Measurements from ENCODE around the gene PARD3B. TPM values are rescaled to one million over a fixed set of nuclear protein-coding genes. Genes with fewer than 3 reads are reported as not detected.

PARD3B gene
- total and polyA plus RNA-seq, 2 donors from 2014 or later: 5.3 to 29.6 TPM

DNA sequence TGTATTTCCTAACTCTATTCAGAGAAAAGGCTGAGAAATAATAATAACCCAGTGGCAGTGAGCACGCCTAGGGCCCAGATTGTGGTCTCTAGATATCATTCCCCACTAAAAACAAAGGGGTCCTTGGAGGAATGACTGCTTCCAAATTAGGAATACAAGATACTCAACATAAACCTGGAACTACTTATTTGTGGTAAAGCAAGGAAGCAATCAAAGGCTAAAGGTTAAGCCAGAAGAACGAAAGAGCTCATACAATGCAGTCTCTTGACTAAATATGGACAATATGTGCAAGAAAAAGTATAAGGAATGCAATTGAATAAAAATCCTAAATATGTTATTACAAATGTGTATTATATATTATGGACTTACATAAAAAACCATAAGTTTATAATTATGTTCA is 883.5 kb downstream of the PARD3B start:
- H3K27ac ChIP-seq (ENCODE audit: low read depth in 2 of 2, low read length in 2 of 2): no peak overlapping the region
- no peak overlapping the region for H3K9ac ChIP-seq (ENCODE audit: low read length in 3 of 3)
- no peak overlapping the region for H3K4me3 ChIP-seq (ENCODE audit: low read length in 3 of 3)
- H3K27me3 ChIP-seq (ENCODE audit: control insufficient read depth, insufficient read depth, low read length): no peaks in the 10 kb centered on the region
- TF ChIP-seq, protein P1, sequence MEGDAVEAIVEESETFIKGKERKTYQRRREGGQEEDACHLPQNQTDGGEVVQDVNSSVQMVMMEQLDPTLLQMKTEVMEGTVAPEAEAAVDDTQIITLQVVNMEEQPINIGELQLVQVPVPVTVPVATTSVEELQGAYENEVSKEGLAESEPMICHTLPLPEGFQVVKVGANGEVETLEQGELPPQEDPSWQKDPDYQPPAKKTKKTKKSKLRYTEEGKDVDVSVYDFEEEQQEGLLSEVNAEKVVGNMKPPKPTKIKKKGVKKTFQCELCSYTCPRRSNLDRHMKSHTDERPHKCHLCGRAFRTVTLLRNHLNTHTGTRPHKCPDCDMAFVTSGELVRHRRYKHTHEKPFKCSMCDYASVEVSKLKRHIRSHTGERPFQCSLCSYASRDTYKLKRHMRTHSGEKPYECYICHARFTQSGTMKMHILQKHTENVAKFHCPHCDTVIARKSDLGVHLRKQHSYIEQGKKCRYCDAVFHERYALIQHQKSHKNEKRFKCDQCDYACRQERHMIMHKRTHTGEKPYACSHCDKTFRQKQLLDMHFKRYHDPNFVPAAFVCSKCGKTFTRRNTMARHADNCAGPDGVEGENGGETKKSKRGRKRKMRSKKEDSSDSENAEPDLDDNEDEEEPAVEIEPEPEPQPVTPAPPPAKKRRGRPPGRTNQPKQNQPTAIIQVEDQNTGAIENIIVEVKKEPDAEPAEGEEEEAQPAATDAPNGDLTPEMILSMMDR (IDR thresholded peaks at IDR 0.05; ENCODE audit: borderline replicate concordance, extremely low read depth, insufficient read depth): no peak
- intact Hi-C loops (cut with DNase I): no loop called here
- no peaks in the 10 kb centered on the region for H3K4me1 ChIP-seq (ENCODE audit: control insufficient read depth in 2 of 3, insufficient read depth in 2 of 3, low read depth in 1 of 3, low read length in 3 of 3)
- no peak for FAIRE-seq
- no peaks in the 10 kb centered on the region for H3K9me3 ChIP-seq (ENCODE audit: control insufficient read depth in 2 of 3, insufficient read depth in 1 of 3, low read length in 3 of 3)
- no peak for DNase-seq
- no peaks in the 10 kb centered on the region for H3K36me3 ChIP-seq (ENCODE audit: control insufficient read depth in 2 of 3, insufficient read depth in 3 of 3, low read length in 3 of 3)

DNA sequence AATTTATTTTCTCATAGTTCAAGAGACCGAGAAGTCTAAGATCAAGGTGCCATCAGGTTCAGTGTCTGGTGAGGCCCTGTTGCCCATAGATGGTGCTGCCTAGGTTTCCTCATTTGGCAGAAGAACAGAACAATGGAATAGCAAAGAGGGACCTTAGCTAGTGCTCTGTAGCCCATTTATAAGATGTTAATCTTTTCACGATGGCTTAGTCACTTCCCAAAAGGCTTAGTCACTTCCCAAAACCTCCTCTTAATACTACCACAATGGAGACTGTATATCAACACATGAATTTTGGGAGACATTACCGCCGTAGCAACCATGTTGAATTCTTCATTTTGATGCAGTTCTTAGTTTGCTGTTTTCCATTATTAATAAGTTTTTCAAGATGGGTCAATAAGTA is 890.7 kb downstream of the PARD3B start:
- Histone ChIP-seq H3K4me3 (ENCODE audit: low read length in 3 of 3) (no peak overlapping the region), H3K9ac (ENCODE audit: low read length in 3 of 3) (no peak overlapping the region), H3K9me3 (ENCODE audit: control insufficient read depth in 2 of 3, insufficient read depth in 1 of 3, low read length in 3 of 3) (no peaks in the 10 kb centered on the region), H3K27ac (ENCODE audit: low read depth in 2 of 2, low read length in 2 of 2) (no peak overlapping the region), H3K4me1 (ENCODE audit: control insufficient read depth in 2 of 3, insufficient read depth in 2 of 3, low read depth in 1 of 3, low read length in 3 of 3) (no peaks in the 10 kb centered on the region), H3K36me3 (ENCODE audit: control insufficient read depth in 2 of 3, insufficient read depth in 3 of 3, low read length in 3 of 3) (no peaks in the 10 kb centered on the region), H3K27me3 (ENCODE audit: control insufficient read depth, insufficient read depth, low read length) (no peaks in the 10 kb centered on the region)
- DNase-seq (no peak), FAIRE-seq (no peak)
- TF ChIP-seq, protein P1 (IDR thresholded peaks at IDR 0.05; ENCODE audit: borderline replicate concordance, extremely low read depth, insufficient read depth): no peak
- intact Hi-C loops (cut with DNase I): no loop called here

DNA sequence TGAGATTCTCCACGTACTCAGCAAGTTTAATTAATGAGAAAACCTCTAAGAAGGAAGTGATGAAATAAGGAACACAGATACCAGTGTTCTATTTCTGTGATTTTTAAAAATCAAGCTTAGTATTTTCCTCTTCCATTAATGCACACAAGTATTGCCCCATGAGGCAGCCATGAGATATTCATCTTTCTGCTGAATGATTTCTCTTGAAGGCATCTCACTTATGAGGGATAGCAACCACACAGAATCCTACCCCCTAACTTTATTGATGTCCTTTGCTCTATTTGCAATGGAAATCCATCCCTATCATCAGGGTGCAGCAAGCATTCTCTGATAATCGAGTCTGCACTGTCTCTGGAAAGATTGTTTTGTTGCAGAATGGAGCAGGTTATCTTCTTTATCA is 893.0 kb downstream of the PARD3B start:
- Histone ChIP-seq H3K9me3 (ENCODE audit: control insufficient read depth in 2 of 3, insufficient read depth in 1 of 3, low read length in 3 of 3) (no peaks in the 10 kb centered on the region), H3K4me1 (ENCODE audit: control insufficient read depth in 2 of 3, insufficient read depth in 2 of 3, low read depth in 1 of 3, low read length in 3 of 3) (no peaks in the 10 kb centered on the region), H3K4me3 (ENCODE audit: low read length in 3 of 3) (no peak overlapping the region), H3K36me3 (ENCODE audit: control insufficient read depth in 2 of 3, insufficient read depth in 3 of 3, low read length in 3 of 3) (no peaks in the 10 kb centered on the region), H3K27ac (ENCODE audit: low read depth in 2 of 2, low read length in 2 of 2) (no peak overlapping the region), H3K9ac (ENCODE audit: low read length in 3 of 3) (no peak overlapping the region), H3K27me3 (ENCODE audit: control insufficient read depth, insufficient read depth, low read length) (no peaks in the 10 kb centered on the region)
- intact Hi-C loops (cut with DNase I): no loop called here
- FAIRE-seq: no peak
- no peak for DNase-seq
- TF ChIP-seq, protein P1 (IDR thresholded peaks at IDR 0.05; ENCODE audit: borderline replicate concordance, extremely low read depth, insufficient read depth): no peak

DNA sequence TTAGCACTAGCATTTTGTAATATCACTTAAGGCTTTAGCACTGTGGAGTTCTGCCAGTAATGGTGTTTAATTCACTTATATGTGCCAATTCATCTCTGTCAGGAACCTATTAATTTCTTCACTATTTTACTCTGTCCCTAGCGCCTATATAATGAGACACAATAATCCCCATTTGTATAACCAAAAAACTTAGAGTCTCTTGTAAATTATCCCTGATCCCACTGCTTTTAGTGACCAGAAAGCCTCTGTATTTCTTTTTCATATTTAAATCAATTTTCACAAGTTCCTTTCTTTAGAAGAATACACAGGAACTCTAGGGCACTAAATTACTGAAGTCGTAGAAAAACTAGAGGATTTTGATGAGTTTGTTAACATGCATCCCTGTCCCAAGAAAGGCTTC is 894.3 kb downstream of the PARD3B start:
- Histone ChIP-seq H3K27ac (ENCODE audit: low read depth in 2 of 2, low read length in 2 of 2) (no peak overlapping the region), H3K9me3 (ENCODE audit: control insufficient read depth in 2 of 3, insufficient read depth in 1 of 3, low read length in 3 of 3) (no peaks in the 10 kb centered on the region), H3K36me3 (ENCODE audit: control insufficient read depth in 2 of 3, insufficient read depth in 3 of 3, low read length in 3 of 3) (no peaks in the 10 kb centered on the region), H3K27me3 (ENCODE audit: control insufficient read depth, insufficient read depth, low read length) (no peaks in the 10 kb centered on the region), H3K4me1 (ENCODE audit: control insufficient read depth in 2 of 3, insufficient read depth in 2 of 3, low read depth in 1 of 3, low read length in 3 of 3) (no peaks in the 10 kb centered on the region), H3K4me3 (ENCODE audit: low read length in 3 of 3) (no peak overlapping the region), H3K9ac (ENCODE audit: low read length in 3 of 3) (no peak overlapping the region)
- DNase-seq (no peak), FAIRE-seq (no peak)
- intact Hi-C loops (cut with DNase I): no loop called here
- TF ChIP-seq, protein P1 (IDR thresholded peaks at IDR 0.05; ENCODE audit: borderline replicate concordance, extremely low read depth, insufficient read depth): no peak
